Breast epithelium (tissue), 4 donors: Measurements from ENCODE around the gene WNK2. TPM values are rescaled to one million over a fixed set of nuclear protein-coding genes. Genes with fewer than 3 reads are reported as not detected.

Source experiments
- DNase-seq, 2 donors: peaks; one replicate each; pipeline ENCODE4 v3.0.0-alpha.2; 2019; ENCODE audit warnings: low spot score in 2 of 2
- H3K27ac ChIP-seq, 2 donors: fragments of 200-600 bp; sonication (generic) in 1 of 2; one replicate each; pipeline ENCODE4 v1.5.1; 2016 to 2019; ENCODE audit warnings: mild to moderate bottlenecking in 1 of 2
- H3K27me3 ChIP-seq, 2 donors: fragments of 200-600 bp; sonication (generic) in 1 of 2; one replicate each; pipeline versions ENCODE4 v1.5.1 to v1.6.0; 2017 to 2019; ENCODE audit warnings: control low read depth in 1 of 2, mild to moderate bottlenecking in 1 of 2
- H3K36me3 ChIP-seq: fragments of 200-600 bp; one replicate; pipeline ENCODE4 v1.5.1; 2019
- H3K4me1 ChIP-seq, 2 donors: fragments of 200-600 bp; sonication (generic); one replicate each; pipeline ENCODE4 v1.5.1; 2016 to 2019; ENCODE audit warnings: control low read depth in 1 of 2
- H3K4me3 ChIP-seq, 3 donors: fragments of 200-600 bp; sonication (generic); 1 replicate in 2 of 3; 2 replicates in 1 of 3; pipeline ENCODE4 v1.5.1; 2016 to 2019; ENCODE audit warnings: mild to moderate bottlenecking in 3 of 3, moderate library complexity in 2 of 3
- H3K9me3 ChIP-seq, 2 donors: fragments of 200-600 bp; sonication (generic) in 1 of 2; one replicate each; pipeline ENCODE4 v1.5.1; 2016 to 2019; ENCODE audit warnings: control low read depth in 1 of 2
- CTCF ChIP-seq, 3 donors: fragments of 450-650 bp; IDR thresholded peaks; one replicate each; pipeline ENCODE4 v1.5.1; 2016 to 2017; ENCODE audit warnings: antibody characterized with exemption in 3 of 3, mild to moderate bottlenecking in 3 of 3, moderate library complexity in 3 of 3
- POLR2A ChIP-seq: fragments of 450-650 bp; IDR thresholded peaks from one replicate; pipeline ENCODE4 v1.6.1; 2016; ENCODE audit warnings: antibody characterized with exemption, mild to moderate bottlenecking, moderate library complexity
- POLR2AphosphoS5 ChIP-seq, 3 donors: sonication (generic); formaldehyde crosslinking; IDR thresholded peaks; one replicate each; pipeline ENCODE4 v1.6.1; 2017; ENCODE audit warnings: antibody characterized with exemption in 3 of 3
- intact Hi-C: fragments of 100-400 bp; cut with DNase I; formaldehyde crosslinking; loops from one replicate; pipeline ENCODE4 v1.15.1; 2023; ENCODE audit warnings: low total_unique reads
- total RNA-seq, 3 donors: library from RNA; depleted of rRNA; stranded (reverse); fragments of >200 nt; gene quantifications; one replicate each; pipeline ENCODE4 v1.1.0, GENCODE V29; 2016

Gene WNK2
- total RNA-seq, 3 donors from 2014 or later: 9.1 to 28.5 TPM; not detected in 1

DNA sequence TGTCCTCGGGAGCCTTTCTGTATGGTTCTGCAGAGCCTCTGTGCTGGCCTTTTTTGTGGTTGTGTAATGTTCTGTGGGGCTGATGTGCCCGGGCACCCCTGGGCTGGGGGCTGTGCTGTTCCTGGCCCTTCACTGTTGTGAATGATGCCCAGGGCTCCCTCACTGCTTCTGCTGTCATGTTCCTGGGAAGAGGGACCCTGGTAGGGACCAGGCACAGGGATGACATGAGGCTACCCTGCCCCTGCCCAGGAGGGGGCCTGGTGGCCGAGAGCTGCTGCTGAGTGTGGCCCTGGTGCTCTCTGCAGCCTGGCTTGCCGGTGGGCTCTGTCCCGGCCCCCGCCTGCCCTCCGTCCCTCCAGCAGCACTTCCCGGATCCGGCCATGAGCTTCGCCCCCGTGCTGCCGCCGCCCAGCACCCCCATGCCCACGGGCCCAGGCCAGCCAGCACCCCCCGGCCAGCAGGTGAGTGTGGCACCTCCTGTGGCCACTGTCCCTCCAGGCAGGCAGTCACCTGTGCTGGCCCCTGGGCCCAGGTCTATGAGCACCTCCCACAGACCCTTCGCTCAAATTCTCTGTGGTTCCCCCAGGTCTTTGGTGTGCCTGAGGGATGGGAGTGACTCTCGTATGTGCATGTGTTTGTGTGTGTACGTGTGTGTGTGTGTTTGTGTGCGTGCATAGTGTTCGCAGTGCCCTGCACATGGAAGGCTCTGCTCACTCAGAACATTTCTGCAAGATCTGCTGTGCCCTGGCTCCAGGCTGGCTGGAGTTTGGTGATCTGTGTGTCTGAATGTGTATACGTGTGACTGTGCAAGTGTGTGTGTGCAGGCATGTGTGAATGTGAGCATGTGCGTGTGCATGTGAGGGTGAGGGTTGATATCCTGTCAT, 72.3 kb downstream of the WNK2 start:
- Histone ChIP-seq H3K27ac (no peak overlapping the region), H3K36me3 (no peaks in the 10 kb centered on the region), H3K4me3 (no peak overlapping the region), H3K4me1 (no peaks in the 10 kb centered on the region), H3K27me3 (no peaks in the 10 kb centered on the region), H3K9me3 (no peaks in the 10 kb centered on the region)
- intact Hi-C loops: no loop called here
- TF ChIP-seq CTCF (IDR thresholded peaks at IDR 0.05): no peak
- TF ChIP-seq POLR2A: no peak
- TF ChIP-seq POLR2AphosphoS5 (IDR thresholded peaks at IDR 0.05): no peak
- DNase-seq: peak in 1 of 2 donors; percentile 2

- Histone ChIP-seq H3K27me3 (no peaks in the 10 kb centered on the region), H3K36me3 (no peaks in the 10 kb centered on the region), H3K9me3 (no peaks in the 10 kb centered on the region), H3K4me3 (no peak overlapping the region), H3K4me1 (no peaks in the 10 kb centered on the region), H3K27ac (no peak overlapping the region)
- TF ChIP-seq POLR2AphosphoS5 (IDR thresholded peaks at IDR 0.05): no peak
- TF ChIP-seq POLR2A: no peak
- TF ChIP-seq CTCF (IDR thresholded peaks at IDR 0.05): no peak
- peak; percentile 12 to 50 for DNase-seq
- intact Hi-C loops: no loop called here
Measured at GRCh38 chr9:93256878-93257807, 73.2 kb downstream of the WNK2 start.

- H3K36me3 ChIP-seq: no peaks in the 10 kb centered on the region
- intact Hi-C loops: no loop called here
- no peaks in the 10 kb centered on the region for H3K4me1 ChIP-seq
- TF ChIP-seq POLR2A: no peak
- no peak for TF ChIP-seq POLR2AphosphoS5 (IDR thresholded peaks at IDR 0.05)
- no peak for TF ChIP-seq CTCF (IDR thresholded peaks at IDR 0.05)
- peak; percentile 4 to 20 for DNase-seq
- no peak overlapping the region for H3K27ac ChIP-seq
- H3K9me3 ChIP-seq: no peaks in the 10 kb centered on the region
- H3K27me3 ChIP-seq: no peaks in the 10 kb centered on the region
- H3K4me3 ChIP-seq: no peak overlapping the region
Measured at GRCh38 chr9:93257808-93258331, 73.9 kb downstream of the WNK2 start.

GRCh38 chr9:93258419-93258817, 74.5 kb downstream of the WNK2 start:
- Histone ChIP-seq H3K9me3 (no peaks in the 10 kb centered on the region), H3K27me3 (no peaks in the 10 kb centered on the region), H3K4me3 (no peak overlapping the region), H3K36me3 (no peaks in the 10 kb centered on the region), H3K27ac (no peak overlapping the region), H3K4me1 (no peaks in the 10 kb centered on the region)
- TF ChIP-seq CTCF (IDR thresholded peaks at IDR 0.05) (no peak), POLR2AphosphoS5 (IDR thresholded peaks at IDR 0.05) (no peak), POLR2A (no peak)
- intact Hi-C loops: no loop called here
- DNase-seq: peak in 1 of 2 donors; percentile 15
